Ramos (cell line): Measurements from ENCODE around the gene GMDS.

Experiments used
- in situ Hi-C: fragments of 300-500 bp; cut with MboI; formaldehyde crosslinking; loops from one replicate; pipeline ENCODE4 v1.14.3; 2022; ENCODE audit warnings: low sequenced_read_pairs; ENCODE audit not compliant: unreplicated experiment

GMDS gene

GRCh38 chr6:1617466-1618310, 627.7 kb downstream of the GMDS start:
- in situ Hi-C loops: no loop called here

DNA sequence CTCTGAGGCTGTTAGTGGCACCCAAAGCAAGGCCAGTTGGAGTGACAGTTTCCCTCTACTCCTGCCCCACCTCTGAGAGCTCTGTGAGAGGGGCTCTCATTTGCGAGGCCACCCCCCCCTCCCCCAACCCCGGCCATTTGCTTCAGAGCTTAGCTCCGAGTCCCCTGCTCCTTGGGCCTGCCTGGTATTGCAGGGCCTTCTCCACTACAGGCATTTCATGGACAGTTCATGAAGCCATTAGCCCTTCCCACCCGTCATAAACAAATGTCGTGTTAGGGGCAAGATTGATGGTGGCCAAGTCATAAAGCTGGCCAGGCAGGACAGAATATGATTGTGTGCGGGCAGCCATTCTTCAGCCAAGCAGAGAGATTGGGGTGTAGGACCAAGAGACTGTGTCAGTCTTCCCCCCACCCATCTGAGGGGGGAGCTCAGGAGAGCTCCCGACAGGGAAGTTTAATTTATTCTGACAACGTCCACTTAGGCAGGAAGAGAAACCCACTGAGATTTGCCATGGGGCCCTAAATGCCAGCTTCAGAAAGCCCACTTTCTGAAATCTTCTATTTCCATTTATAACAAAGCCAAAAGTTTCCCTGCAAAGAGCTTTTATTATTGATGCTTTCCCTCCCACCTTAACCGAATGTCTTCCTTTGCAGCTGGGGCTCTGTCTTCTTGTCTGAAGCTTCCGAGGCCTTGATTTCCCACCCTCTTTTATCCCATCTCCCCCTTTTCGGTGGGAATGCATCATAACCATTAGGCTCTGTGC, 628.5 kb downstream of the GMDS start:
- in situ Hi-C loops: no loop called here

DNA sequence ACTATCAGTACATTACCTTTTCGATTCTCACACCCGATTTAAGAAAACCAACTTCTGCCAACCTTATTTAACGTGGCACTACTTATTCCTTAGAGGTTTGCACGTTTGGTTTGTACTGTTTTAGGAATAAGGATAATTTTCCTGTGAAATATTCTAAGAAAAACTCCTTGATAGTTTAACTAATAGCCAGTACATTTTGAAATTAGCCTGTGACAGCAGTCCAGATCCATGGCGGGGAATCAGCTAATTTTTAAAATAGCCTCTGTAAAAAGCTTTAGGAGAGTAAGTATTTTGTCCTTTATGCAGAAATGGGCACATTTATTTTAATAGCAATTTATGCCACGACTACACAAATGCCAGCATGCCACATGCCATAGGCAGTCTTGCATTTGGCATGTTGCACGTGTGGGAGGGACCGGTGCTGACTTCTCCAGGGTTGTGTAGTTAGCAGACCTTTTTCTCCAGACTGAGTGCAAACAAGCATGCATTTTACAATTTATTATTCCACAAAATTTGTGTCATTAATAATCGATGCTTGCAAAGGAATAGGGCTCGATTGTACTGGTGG, 629.5 kb downstream of the GMDS start:
- in situ Hi-C loops: no loop called here

GRCh38 chr6:1615151-1615852, 630.1 kb downstream of the GMDS start:
- in situ Hi-C loops: no loop called here

DNA sequence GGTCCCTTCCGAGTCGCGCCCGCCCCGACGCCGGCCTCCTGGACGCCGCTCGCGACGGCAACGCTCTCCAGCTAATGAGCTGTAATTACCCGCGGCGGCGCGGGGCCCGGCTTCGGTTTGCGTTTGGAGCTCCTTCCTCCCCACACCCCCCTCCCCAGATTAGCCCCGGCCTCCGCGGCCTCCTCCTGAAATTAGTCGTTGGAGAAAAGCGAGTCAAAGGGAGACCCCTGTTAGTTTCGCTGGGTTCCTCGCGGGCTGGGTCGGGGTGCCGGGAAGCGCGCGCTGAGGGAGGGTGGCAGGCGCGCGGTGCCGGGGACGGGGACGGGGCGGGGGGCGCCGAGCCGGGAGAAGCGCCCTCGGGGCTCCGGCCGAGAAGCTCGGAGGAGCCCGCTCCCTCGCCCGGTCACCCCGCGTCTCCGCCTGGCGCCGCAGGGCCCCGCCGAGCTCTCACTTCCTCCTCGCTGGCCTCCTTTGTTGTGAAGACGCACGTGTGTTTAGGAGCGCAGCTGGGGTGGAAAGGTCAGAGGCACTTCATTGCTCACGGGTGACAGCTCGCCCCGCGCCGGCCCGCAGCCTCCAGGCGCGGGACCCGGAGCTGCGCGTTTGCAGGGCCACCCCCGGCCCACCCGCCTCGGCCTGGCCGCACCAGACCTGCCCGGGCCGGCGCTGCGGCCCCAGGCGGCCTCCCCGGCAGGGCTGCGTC, 630.8 kb downstream of the GMDS start:
- in situ Hi-C loops: no loop called here

- in situ Hi-C loops: no loop called here
These were observed 631.5 kb downstream of the GMDS start for GRCh38 chr6:1613688-1614447.

- in situ Hi-C loops: no loop called here
These were observed 632.1 kb downstream of the GMDS start for GRCh38 chr6:1613346-1613687.

- in situ Hi-C loops: no loop called here
These were observed 632.5 kb downstream of the GMDS start for GRCh38 chr6:1612974-1613306.

- in situ Hi-C loops: no loop called here
These were observed 633.0 kb downstream of the GMDS start for GRCh38 chr6:1612299-1612973.

DNA sequence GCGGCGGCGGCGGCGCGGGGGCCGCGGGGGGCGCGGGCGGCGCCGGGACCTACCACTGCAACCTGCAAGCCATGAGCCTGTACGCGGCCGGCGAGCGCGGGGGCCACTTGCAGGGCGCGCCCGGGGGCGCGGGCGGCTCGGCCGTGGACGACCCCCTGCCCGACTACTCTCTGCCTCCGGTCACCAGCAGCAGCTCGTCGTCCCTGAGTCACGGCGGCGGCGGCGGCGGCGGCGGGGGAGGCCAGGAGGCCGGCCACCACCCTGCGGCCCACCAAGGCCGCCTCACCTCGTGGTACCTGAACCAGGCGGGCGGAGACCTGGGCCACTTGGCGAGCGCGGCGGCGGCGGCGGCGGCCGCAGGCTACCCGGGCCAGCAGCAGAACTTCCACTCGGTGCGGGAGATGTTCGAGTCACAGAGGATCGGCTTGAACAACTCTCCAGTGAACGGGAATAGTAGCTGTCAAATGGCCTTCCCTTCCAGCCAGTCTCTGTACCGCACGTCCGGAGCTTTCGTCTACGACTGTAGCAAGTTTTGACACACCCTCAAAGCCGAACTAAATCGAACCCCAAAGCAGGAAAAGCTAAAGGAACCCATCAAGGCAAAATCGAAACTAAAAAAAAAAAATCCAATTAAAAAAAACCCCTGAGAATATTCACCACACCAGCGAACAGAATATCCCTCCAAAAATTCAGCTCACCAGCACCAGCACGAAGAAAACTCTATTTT, 633.7 kb downstream of the GMDS start:
- in situ Hi-C loops: no loop called here

- in situ Hi-C loops: no loop called here
These were observed 634.2 kb downstream of the GMDS start for GRCh38 chr6:1611322-1611571.

DNA sequence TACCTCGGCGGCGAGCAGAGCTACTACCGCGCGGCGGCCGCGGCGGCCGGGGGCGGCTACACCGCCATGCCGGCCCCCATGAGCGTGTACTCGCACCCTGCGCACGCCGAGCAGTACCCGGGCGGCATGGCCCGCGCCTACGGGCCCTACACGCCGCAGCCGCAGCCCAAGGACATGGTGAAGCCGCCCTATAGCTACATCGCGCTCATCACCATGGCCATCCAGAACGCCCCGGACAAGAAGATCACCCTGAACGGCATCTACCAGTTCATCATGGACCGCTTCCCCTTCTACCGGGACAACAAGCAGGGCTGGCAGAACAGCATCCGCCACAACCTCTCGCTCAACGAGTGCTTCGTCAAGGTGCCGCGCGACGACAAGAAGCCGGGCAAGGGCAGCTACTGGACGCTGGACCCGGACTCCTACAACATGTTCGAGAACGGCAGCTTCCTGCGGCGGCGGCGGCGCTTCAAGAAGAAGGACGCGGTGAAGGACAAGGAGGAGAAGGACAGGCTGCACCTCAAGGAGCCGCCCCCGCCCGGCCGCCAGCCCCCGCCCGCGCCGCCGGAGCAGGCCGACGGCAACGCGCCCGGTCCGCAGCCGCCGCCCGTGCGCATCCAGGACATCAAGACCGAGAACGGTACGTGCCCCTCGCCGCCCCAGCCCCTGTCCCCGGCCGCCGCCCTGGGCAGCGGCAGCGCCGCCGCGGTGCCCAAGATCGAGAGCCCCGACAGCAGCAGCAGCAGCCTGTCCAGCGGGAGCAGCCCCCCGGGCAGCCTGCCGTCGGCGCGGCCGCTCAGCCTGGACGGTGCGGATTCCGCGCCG, 634.7 kb downstream of the GMDS start:
- in situ Hi-C loops: no loop called here

- in situ Hi-C loops: no loop called here
These were observed 635.5 kb downstream of the GMDS start, which contains the start of gene FOXC1 for GRCh38 chr6:1609648-1610496. TSS of gene FOXC1 (plus strand) at chr6:1609915. CDS start at chr6:1610446, 531 bp downstream.

- in situ Hi-C loops: no loop called here
These were observed 636.3 kb downstream of the GMDS start for GRCh38 chr6:1609041-1609647.

DNA sequence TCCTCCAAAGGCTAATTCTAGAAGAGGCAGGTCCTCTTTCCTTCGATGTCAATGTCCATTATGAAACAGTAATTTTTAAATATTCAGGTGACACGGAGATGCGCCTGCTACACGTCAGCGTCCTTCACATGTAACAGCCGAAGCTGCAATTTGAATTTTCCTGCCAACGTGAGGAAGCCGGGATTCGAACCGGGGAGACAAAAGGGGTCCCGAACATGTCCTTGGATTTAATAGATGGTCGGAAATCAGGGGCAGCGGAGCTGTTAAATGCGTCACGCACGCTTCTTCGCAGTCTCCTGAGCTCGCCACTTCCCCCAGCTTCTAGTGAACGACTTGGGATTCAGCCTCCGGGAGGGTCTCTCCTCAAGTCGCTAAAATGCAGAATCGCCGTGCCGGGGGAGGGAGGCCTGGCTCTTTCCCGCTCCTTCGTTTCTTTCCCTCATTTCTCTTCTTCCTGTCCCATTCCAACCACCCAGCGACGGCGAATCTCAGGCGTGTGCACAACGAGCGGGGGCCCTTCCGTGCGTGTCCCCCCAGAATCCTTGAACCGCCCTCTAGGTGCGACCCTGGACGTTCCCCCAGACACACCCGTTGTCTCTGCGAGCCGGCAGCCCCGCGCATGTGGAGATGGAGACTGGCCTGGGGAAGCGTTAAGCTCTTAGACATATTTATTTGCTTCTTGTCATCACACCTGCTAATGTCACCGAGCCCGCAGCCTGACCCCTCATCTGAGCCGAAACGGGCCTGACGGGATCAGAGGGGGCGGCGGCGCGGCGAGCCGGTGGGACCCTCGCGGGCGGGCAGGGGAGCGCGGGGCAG, 637.0 kb downstream of the GMDS start:
- in situ Hi-C loops: no loop called here
